Glutamatergic neuron (in vitro differentiated cells): Measurements from ENCODE around the gene SSUH2. TPM values are rescaled to one million over a fixed set of nuclear protein-coding genes. Genes with fewer than 3 reads are reported as not detected.

Experiments
- DNase-seq: peaks from one replicate; pipeline ENCODE4 v3.0.0; 2022
- H3K27ac Mint-ChIP-seq: one replicate; pipeline ENCODE4 v1.8.0; 2020; ENCODE audit warnings: mild to moderate bottlenecking, mixed read lengths, inconsistent platforms; ENCODE audit not compliant: unreplicated experiment
- H3K27me3 Mint-ChIP-seq: one replicate; pipeline ENCODE4 v1.8.0; 2020; ENCODE audit warnings: mild to moderate bottlenecking, moderate library complexity, mixed read lengths, inconsistent platforms; ENCODE audit not compliant: unreplicated experiment
- H3K36me3 Mint-ChIP-seq: one replicate; pipeline ENCODE4 v1.8.0; 2020; ENCODE audit warnings: mild to moderate bottlenecking, mixed read lengths, inconsistent platforms; ENCODE audit not compliant: unreplicated experiment
- H3K4me1 Mint-ChIP-seq: one replicate; pipeline ENCODE4 v1.8.0; 2020; ENCODE audit warnings: mild to moderate bottlenecking, low read depth, mixed read lengths, inconsistent platforms; ENCODE audit not compliant: unreplicated experiment
- H3K4me3 Mint-ChIP-seq: one replicate; pipeline ENCODE4 v1.8.0; 2020; ENCODE audit warnings: mild to moderate bottlenecking, mixed read lengths, inconsistent platforms; ENCODE audit not compliant: unreplicated experiment
- H3K9me3 Mint-ChIP-seq: one replicate; pipeline ENCODE4 v1.8.0; 2020; ENCODE audit warnings: mild to moderate bottlenecking, moderate library complexity, mixed read lengths, inconsistent platforms; ENCODE audit not compliant: unreplicated experiment
- total RNA-seq: library from RNA; stranded (reverse); fragmentation: NEBNext Ultra II Directional; extraction: Animal tissue kit (Norgen Biotek cat#: 25700); gene quantifications from one replicate; pipeline ENCODE4 v1.2.1, GENCODE V29; 2021; ENCODE audit not compliant: unreplicated experiment
- TF ChIP-seq, protein P1 (sequence below): fragments of 200-600 bp; sonication (generic); IDR thresholded peaks from one replicate; pipeline ENCODE4 v1.5.0; 2021; ENCODE audit not compliant: partially characterized antibody, unreplicated experiment

Gene SSUH2
- total RNA-seq, 1 donor from 2014 or later: 0.66 TPM

DNA sequence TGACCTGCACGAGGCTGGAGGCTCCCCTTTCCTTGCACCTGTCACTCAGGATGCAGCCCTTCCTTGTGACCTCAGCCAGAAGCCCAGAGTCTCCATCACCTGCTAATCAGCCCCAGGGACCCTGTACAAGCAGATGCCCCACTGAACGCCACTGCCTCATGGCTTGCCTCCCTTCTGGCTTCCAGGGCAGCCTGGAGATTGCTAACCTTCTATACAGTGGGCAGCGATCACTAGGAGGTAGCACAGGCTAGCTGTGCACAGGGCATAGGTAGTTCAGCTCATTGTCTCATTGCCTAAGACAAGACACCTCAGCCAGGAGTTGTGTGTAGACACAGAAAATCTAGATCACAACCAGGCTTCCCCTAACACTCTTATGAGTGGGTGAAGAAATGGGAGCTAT is 49.3 kb downstream of the SSUH2 start:
- Mint-ChIP-seq H3K27me3 (peaks cover 4% of the 10 kb centered on the region), H3K36me3 (no peaks in the 10 kb centered on the region), H3K4me3 (no peak overlapping the region), H3K27ac (no peak overlapping the region), H3K9me3 (no peaks in the 10 kb centered on the region), H3K4me1 (peaks cover 21% of the 10 kb centered on the region)
- TF ChIP-seq, protein P1, sequence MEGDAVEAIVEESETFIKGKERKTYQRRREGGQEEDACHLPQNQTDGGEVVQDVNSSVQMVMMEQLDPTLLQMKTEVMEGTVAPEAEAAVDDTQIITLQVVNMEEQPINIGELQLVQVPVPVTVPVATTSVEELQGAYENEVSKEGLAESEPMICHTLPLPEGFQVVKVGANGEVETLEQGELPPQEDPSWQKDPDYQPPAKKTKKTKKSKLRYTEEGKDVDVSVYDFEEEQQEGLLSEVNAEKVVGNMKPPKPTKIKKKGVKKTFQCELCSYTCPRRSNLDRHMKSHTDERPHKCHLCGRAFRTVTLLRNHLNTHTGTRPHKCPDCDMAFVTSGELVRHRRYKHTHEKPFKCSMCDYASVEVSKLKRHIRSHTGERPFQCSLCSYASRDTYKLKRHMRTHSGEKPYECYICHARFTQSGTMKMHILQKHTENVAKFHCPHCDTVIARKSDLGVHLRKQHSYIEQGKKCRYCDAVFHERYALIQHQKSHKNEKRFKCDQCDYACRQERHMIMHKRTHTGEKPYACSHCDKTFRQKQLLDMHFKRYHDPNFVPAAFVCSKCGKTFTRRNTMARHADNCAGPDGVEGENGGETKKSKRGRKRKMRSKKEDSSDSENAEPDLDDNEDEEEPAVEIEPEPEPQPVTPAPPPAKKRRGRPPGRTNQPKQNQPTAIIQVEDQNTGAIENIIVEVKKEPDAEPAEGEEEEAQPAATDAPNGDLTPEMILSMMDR: no peak
- DNase-seq: no peak

DNA sequence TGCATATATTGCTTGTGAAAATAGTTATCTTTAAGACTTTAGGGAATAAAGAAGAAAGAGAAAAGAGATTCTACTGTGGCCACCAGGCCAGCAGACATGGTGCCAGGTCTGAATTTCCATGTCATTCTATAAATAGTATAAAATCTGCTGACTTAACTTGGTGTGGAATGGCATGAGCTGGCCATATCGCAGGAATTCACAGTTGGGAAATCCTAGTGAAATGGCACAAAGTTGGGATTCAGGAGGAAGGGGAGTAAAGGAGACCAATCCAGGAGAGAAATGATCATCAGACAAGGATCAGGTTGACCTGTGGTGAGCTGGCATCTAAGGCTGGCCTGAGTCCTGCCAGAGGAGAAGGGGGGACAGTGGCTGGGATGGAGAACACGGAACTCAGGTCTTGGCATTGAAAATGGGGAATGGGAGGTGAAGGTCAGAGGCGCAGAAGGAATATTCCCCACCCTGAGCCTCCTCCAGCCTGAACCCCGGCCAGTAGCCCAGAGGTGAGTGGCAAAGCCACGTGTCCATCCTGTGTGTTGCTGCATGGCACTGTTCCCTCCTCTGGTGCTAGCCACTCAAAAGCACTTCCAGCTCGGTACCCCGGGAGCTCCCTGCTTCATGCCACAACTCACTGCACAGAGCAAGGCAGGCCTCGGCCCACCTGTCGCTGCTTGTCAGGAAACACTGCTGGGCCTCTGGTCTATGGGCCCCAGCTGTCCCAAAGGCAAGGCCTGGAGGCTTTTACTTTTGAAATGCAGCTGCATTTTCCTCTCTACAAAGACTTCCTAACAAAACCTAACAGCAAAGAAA is 51.4 kb downstream of the SSUH2 start:
- Mint-ChIP-seq H3K27me3 (peaks cover 6% of the 10 kb centered on the region), H3K4me3 (no peak overlapping the region), H3K36me3 (no peaks in the 10 kb centered on the region), H3K27ac (no peak overlapping the region), H3K9me3 (no peaks in the 10 kb centered on the region), H3K4me1 (peaks cover 21% of the 10 kb centered on the region)
- TF ChIP-seq, protein P1: no peak
- peak; percentile 32 for DNase-seq

DNA sequence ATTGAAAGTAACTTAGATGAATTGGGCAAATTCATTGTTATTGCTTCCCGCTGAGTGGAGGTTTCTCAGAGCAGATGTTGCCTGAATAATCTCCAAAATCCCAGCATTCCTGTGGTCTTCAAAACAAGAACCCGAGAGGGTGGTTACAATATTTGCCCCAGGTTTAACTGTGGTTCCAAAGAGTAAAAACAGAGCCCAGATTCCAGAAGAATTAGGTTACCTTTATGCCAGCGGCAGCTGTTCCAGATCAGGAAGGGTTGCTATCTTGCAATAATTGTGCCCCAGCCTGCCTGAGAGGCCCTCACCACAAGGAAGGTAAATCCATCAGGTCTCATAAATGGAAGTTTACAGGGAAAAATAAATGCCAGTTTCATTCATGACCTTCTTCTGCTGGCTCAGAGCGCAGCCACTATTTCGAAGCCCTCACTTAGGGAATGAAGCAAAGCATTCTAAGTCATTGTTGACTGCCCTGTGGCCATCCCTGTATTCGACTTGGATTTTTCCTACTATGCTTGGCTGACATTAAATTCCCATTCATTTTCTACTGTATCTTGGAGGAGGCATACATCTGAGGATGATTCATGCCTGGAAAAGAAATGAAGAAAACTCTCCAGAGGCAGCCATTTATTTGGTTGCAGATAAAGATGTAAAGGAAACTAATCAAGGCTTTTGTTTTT is 54.6 kb downstream of the SSUH2 start:
- TF ChIP-seq, protein P1: no peak
- peaks cover 6% of the 10 kb centered on the region for H3K4me1 Mint-ChIP-seq
- H3K9me3 Mint-ChIP-seq: no peaks in the 10 kb centered on the region
- H3K27me3 Mint-ChIP-seq: peaks cover 5% of the 10 kb centered on the region
- H3K4me3 Mint-ChIP-seq: no peak overlapping the region
- H3K27ac Mint-ChIP-seq: no peak overlapping the region
- DNase-seq: no peak
- no peaks in the 10 kb centered on the region for H3K36me3 Mint-ChIP-seq

DNA sequence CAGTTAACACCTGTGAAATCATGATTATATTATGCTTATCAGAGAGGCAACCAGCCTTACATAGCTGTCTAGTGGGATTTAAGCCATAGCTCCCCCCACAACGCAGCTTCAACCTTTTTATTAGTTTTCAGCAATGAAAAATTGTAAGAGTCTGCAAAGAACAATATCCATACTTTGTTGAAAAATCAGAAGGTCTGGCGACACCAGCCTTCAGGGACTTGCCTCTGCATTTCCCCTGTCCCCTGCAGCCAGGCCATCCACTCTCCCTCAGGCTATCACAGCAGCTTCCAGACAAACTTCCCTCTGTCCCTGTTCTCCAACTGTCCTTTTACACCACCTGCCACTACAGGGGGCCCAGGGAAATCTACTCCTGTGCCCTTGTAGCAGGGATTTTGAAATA is 59.9 kb downstream of the SSUH2 start:
- no peaks in the 10 kb centered on the region for H3K36me3 Mint-ChIP-seq
- H3K27me3 Mint-ChIP-seq: peaks cover 2% of the 10 kb centered on the region
- no peaks in the 10 kb centered on the region for H3K4me1 Mint-ChIP-seq
- TF ChIP-seq, protein P1: no peak
- DNase-seq: no peak
- H3K4me3 Mint-ChIP-seq: no peak overlapping the region
- H3K27ac Mint-ChIP-seq: no peak overlapping the region
- H3K9me3 Mint-ChIP-seq: no peaks in the 10 kb centered on the region
